K562 (cell line): Measurements from ENCODE around the gene ARFGAP3. TPM values are rescaled to one million over a fixed set of nuclear protein-coding genes. Genes with fewer than 3 reads are reported as not detected.

Source experiments
- BACH1 ChIP-seq: fragments of 200-800 bp; sonication (Bioruptor generic); IDR thresholded peaks from 2 replicates; pipeline ENCODE4 v1.6.1; 2016; ENCODE audit warnings: missing genetic modification characterization, missing compliant biosample characterization
- CBX8 ChIP-seq: fragments of 200-600 bp; sonication (generic); IDR thresholded peaks from 2 replicates; pipeline ENCODE4 v1.6.1; 2012; ENCODE audit warnings: borderline replicate concordance, mixed run types, low read depth, mild to moderate bottlenecking, moderate library complexity, mixed read lengths, low read length, control low read depth, inconsistent platforms; ENCODE audit not compliant: poor library complexity, severe bottlenecking; ENCODE audit errors: extremely low read depth
- CHD1 ChIP-seq: fragments of 200-600 bp; sonication (generic); IDR thresholded peaks from one replicate; pipeline ENCODE4 v1.6.1; 2012; ENCODE audit warnings: mild to moderate bottlenecking, moderate library complexity, low read length, inconsistent platforms
- DMBX1 ChIP-seq: fragments of 250-450 bp; sonication (Bioruptor Pico); IDR thresholded peaks from 2 replicates; pipeline ENCODE4 v1.8.0; 2022; ENCODE audit warnings: inconsistent platforms, mild to moderate bottlenecking, moderate library complexity, borderline replicate concordance
- EWSR1 ChIP-seq: fragments of 450-650 bp; IDR thresholded peaks from 2 replicates; pipeline ENCODE4 v1.6.1; 2018; ENCODE audit warnings: borderline replicate concordance, mild to moderate bottlenecking, low read depth, moderate library complexity; ENCODE audit not compliant: partially characterized antibody
- GATA2 ChIP-seq: sonication (generic); formaldehyde crosslinking; IDR thresholded peaks from 2 replicates; pipeline ENCODE4 v1.4.0; 2020; ENCODE audit warnings: mild to moderate bottlenecking, missing genetic modification reagents
- KAT8 ChIP-seq: fragments of 450-650 bp; IDR thresholded peaks from 2 replicates; pipeline ENCODE4 v1.6.1; 2016; ENCODE audit warnings: low read depth, mild to moderate bottlenecking
- MCM2 ChIP-seq: fragments of 450-650 bp; IDR thresholded peaks from 2 replicates; pipeline ENCODE4 v1.6.1; 2017; ENCODE audit warnings: low read depth, mild to moderate bottlenecking
- MEF2D ChIP-seq: conservative IDR thresholded peaks from 2 replicates; pipeline ENCODE4 v1.6.1; 2016; ENCODE audit warnings: low read depth, missing genetic modification characterization, missing compliant biosample characterization
- MTA2 ChIP-seq: fragments of 450-650 bp; IDR thresholded peaks from 2 replicates; pipeline ENCODE4 v1.6.1; 2016; ENCODE audit warnings: low read depth
- MYC ChIP-seq, 2 experiments: fragments of 250-450 bp in 1 of 2; sonication (Bioruptor Pico) in 1 of 2; IDR thresholded peaks; 2 replicates each; pipeline versions ENCODE4 v1.5.1 to v1.6.1; 2012 to 2021; ENCODE audit warnings: low read depth in 2 of 2, borderline replicate concordance in 1 of 2, improper control_type of control experiment in 1 of 2, low read length in 1 of 2, mild to moderate bottlenecking in 1 of 2, moderate library complexity in 1 of 2
- NEUROD1 ChIP-seq: fragments of 150-350 bp; IDR thresholded peaks from 2 replicates; pipeline ENCODE4 v1.6.1; 2014; ENCODE audit warnings: borderline replicate concordance, low read length, low read depth; ENCODE audit not compliant: partially characterized antibody
- NFE2 ChIP-seq: IDR thresholded peaks from 2 replicates; pipeline ENCODE4 v1.6.1; 2014; ENCODE audit warnings: antibody characterized with exemption, low read depth
- NR4A1 ChIP-seq, 2 experiments: fragments of 250-450 bp in 1 of 2; fragments of 450-650 bp in 1 of 2; sonication (Bioruptor Pico) in 1 of 2; IDR thresholded peaks; 2 replicates each; pipeline versions ENCODE4 v1.4.0 to v1.6.1; 2016 to 2020; ENCODE audit warnings: mild to moderate bottlenecking in 2 of 2, missing compliant biosample characterization in 1 of 2, missing genetic modification characterization in 1 of 2, moderate library complexity in 1 of 2
- PCBP2 ChIP-seq: fragments of 200-400 bp; formaldehyde crosslinking; IDR thresholded peaks from 2 replicates; pipeline ENCODE4 v1.6.1; 2018; ENCODE audit warnings: low read length, low read depth, mild to moderate bottlenecking, moderate library complexity; ENCODE audit not compliant: poor library complexity, severe bottlenecking
- POLR2AphosphoS5 ChIP-seq: IDR thresholded peaks from 2 replicates; pipeline ENCODE4 v1.6.1; 2011; ENCODE audit warnings: mild to moderate bottlenecking, low read depth, low read length, moderate library complexity; ENCODE audit not compliant: control insufficient read depth, insufficient read depth
- RCOR1 ChIP-seq, 2 experiments: IDR thresholded peaks; 2 replicates each; pipeline ENCODE4 v1.6.1; 2012; ENCODE audit warnings: low read depth in 2 of 2, low read length in 2 of 2, borderline replicate concordance in 1 of 2, improper control_type of control experiment in 1 of 2
- SFPQ ChIP-seq: fragments of 200-400 bp; formaldehyde crosslinking; IDR thresholded peaks from 2 replicates; pipeline ENCODE4 v1.6.1; 2017; ENCODE audit warnings: mild to moderate bottlenecking, low read depth, low read length, moderate library complexity
- SMARCA4 ChIP-seq: fragments of 450-650 bp; IDR thresholded peaks from 2 replicates; pipeline ENCODE4 v1.6.1; 2016
- SP2 ChIP-seq: IDR thresholded peaks from 2 replicates; pipeline ENCODE4 v1.6.1; 2011; ENCODE audit warnings: mild to moderate bottlenecking, low read depth, low read length, moderate library complexity; ENCODE audit not compliant: poor library complexity, severe bottlenecking; ENCODE audit errors: extremely low read depth
- STAG1 ChIP-seq: sonication (generic); formaldehyde crosslinking; IDR thresholded peaks from 2 replicates; pipeline ENCODE4 v1.5.0; 2020; ENCODE audit warnings: missing genetic modification reagents, borderline replicate concordance
- SUPT5H ChIP-seq: fragments of 450-650 bp; IDR thresholded peaks from 2 replicates; pipeline ENCODE4 v1.6.1; 2016
- TRIM24 ChIP-seq, 2 experiments: fragments of 450-650 bp; IDR thresholded peaks; 2 replicates each; pipeline ENCODE4 v1.6.1; 2016
- ZC3H11A ChIP-seq: IDR thresholded peaks from 2 replicates; pipeline ENCODE4 v1.6.1; 2012; ENCODE audit warnings: low read depth, low read length, improper control_type of control experiment
- ZNF695 ChIP-seq: fragments of 450-650 bp; formaldehyde crosslinking; IDR thresholded peaks from 2 replicates; pipeline ENCODE4 v1.4.0; 2020; ENCODE audit warnings: mild to moderate bottlenecking, moderate library complexity
- ZNF780A ChIP-seq: fragments of 250-450 bp; sonication (Bioruptor Pico); IDR thresholded peaks from 2 replicates; pipeline ENCODE4 v1.5.0; 2021; ENCODE audit warnings: mild to moderate bottlenecking
- polyA plus RNA-seq, 8 experiments: library from polyadenylated mRNA; depleted of rRNA in 4 of 8; stranded (reverse) in 5 of 8; unstranded in 3 of 8; fragments of >200 nt; fragmentation: Nextera tagmentation in 2 of 8; fragmentation: Illumina TruSeq in 1 of 8; extraction: Ambion mirVana in 2 of 8; extraction: Trizol in 1 of 8; gene quantifications; 2 replicates each; pipeline versions ENCODE4 v1.2.1 to v1.2.3, GENCODE V29; 2011 to 2014; ENCODE audit warnings: inconsistent platforms in 1 of 8, missing spikeins in 1 of 8
- total RNA-seq, 7 experiments: library from RNA; depleted of rRNA in 6 of 7; stranded (reverse); fragments of >200 nt in 6 of 7; fragmentation: Illumina TruSeq in 2 of 7; extraction: Trizol in 2 of 7; gene quantifications; 2 replicates each; pipeline versions ENCODE4 v1.2.1 to v1.2.3, GENCODE V29; 2011 to 2021; ENCODE audit warnings: low replicate concordance in 1 of 7
- TF ChIP-seq, protein P1 (sequence below): fragments of 200-800 bp; sonication (Bioruptor generic); IDR thresholded peaks from 2 replicates; pipeline ENCODE4 v1.6.1; 2017; ENCODE audit warnings: missing genetic modification characterization, missing compliant biosample characterization

The ARFGAP3 gene
- total and polyA plus RNA-seq, 9 of the 15 experiments (the other 6 are each of a cell fraction or from before 2014, with no cell fraction given), result 14.2 to 31.9 (median 22.7) TPM

DNA sequence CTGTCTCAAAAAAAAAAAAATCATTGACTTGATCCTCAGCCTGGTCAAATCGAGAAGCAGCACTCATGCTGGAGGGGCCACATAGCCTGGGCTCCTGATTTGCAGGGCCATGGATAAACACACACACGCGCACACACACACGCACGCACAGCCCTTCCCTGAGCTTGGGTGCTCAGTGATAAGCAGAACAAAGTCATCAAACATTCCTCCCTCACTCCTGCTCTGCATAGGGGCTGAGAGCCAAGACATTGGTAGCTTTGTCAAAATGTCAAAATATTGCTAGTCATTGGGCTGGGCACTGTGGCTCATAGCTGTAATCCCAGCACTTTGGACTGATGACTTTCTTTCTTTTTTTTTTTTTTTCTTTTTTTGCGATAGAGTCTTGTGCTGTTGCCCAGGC is 102.4 kb downstream of the ARFGAP3 start (continued):
- TF ChIP-seq DMBX1 (CRISPR knock-in tag) (no peak), BACH1 (tag) (no peak), GATA2 (CRISPR knock-in tag) (peak; percentile 78), CHD1 (no peak), SP2 (no peak), SFPQ (no peak), KAT8 (no peak), MYC (IDR thresholded peaks at IDR 0.05; ENCODE audit: low read depth, low read length) (peak; percentile 30; the same call in 1 of the 2 replicates), MYC (CRISPR knock-in tag; IDR thresholded peaks at IDR 0.05; ENCODE audit: borderline replicate concordance, low read depth) (no peak), EWSR1 (no peak), POLR2AphosphoS5 (peak; percentile 26; the same call in 1 of the 2 replicates), TRIM24 (IDR thresholded peaks at IDR 0.05) (0 out of 4 replicates have a peak, but pooled peaks of 1 of the 2 experiments have one; percentile 41), CBX8 (no peak), RCOR1 (IDR thresholded peaks at IDR 0.05; ENCODE audit: borderline replicate concordance in 1 of 2, low read depth in 2 of 2, low read length in 2 of 2) (peak in 1 of 2 experiments; percentile 77; a peak in 2 of 4 replicates), MCM2 (no peak), MTA2 (peak; percentile 66), PCBP2 (no peak), NR4A1 (CRISPR knock-in tag; IDR thresholded peaks at IDR 0.05) (no peak), NR4A1 (tag; IDR thresholded peaks at IDR 0.05) (no peak), ZNF695 (CRISPR knock-in tag) (no peak), SMARCA4 (peak; percentile 83), NFE2 (peak; percentile 86), SUPT5H (no peak), MEF2D (tag) (no peak; the same call in 1 of the 2 replicates), ZNF780A (CRISPR knock-in tag) (no peak), ZC3H11A (no peak), STAG1 (CRISPR knock-in tag) (no peak), NEUROD1 (no peak)
- TF ChIP-seq, protein P1, sequence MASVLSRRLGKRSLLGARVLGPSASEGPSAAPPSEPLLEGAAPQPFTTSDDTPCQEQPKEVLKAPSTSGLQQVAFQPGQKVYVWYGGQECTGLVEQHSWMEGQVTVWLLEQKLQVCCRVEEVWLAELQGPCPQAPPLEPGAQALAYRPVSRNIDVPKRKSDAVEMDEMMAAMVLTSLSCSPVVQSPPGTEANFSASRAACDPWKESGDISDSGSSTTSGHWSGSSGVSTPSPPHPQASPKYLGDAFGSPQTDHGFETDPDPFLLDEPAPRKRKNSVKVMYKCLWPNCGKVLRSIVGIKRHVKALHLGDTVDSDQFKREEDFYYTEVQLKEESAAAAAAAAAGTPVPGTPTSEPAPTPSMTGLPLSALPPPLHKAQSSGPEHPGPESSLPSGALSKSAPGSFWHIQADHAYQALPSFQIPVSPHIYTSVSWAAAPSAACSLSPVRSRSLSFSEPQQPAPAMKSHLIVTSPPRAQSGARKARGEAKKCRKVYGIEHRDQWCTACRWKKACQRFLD, result no peak
